Loucy (cell line): Measurements from ENCODE around the gene WDR1.

ENCODE experiments used
- EZH2phosphoT487 ChIP-seq: fragments of 200-600 bp; IDR thresholded peaks from 2 replicates; pipeline ENCODE4 v1.6.1; 2018; ENCODE audit warnings: antibody characterized with exemption, mild to moderate bottlenecking, moderate library complexity, borderline replicate concordance
- TF ChIP-seq, protein P1 (sequence below): fragments of 200-600 bp; sonication (generic); conservative IDR thresholded peaks from 2 replicates; pipeline ENCODE4 v1.5.1; 2014; ENCODE audit warnings: mild to moderate bottlenecking, antibody characterized with exemption, low read length

DNA sequence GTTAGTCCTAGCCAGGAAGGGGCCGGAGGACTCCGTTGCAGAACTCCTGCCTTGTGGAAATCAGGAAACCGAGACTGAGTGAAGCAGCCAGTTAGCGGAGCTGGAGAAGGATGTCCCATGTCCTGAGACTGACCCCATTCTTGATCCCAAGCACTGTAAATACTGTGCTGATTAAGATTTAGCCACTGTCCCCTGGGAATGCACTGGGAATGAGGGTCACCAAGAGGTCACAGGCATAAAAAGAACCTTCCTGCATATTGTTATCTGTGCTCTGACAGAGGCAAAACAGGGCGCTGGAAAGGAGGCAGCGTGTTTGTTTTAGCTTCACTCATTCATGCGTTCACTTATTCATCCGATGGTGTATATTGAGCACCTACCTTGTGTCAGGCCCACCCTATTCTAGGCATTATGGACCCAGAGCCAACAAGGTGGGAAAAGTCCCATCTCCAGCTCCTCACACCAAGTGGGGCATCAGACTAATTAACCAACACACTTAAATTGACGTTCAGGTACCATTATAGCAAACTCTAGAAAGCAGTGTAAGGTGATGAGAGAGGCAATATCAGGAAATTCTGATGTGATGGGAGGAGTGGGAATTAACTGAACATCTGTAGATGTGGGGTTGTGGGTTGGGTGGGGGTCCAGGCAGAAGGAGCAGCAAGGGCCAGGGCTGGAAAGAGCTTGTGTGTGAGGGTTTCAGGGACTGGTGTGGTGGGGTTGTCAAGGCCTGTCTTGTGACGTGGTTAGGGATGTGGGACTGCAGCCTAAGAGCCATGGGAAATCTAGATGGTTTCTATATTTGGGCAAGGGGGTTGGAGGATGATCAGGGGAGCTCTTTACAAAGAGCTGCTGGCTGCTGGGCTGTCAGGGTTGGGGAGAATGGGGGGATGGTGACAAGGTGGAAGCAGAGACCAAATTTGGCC lies 84.7 kb downstream of the WDR1 start:
- TF ChIP-seq, protein P1, sequence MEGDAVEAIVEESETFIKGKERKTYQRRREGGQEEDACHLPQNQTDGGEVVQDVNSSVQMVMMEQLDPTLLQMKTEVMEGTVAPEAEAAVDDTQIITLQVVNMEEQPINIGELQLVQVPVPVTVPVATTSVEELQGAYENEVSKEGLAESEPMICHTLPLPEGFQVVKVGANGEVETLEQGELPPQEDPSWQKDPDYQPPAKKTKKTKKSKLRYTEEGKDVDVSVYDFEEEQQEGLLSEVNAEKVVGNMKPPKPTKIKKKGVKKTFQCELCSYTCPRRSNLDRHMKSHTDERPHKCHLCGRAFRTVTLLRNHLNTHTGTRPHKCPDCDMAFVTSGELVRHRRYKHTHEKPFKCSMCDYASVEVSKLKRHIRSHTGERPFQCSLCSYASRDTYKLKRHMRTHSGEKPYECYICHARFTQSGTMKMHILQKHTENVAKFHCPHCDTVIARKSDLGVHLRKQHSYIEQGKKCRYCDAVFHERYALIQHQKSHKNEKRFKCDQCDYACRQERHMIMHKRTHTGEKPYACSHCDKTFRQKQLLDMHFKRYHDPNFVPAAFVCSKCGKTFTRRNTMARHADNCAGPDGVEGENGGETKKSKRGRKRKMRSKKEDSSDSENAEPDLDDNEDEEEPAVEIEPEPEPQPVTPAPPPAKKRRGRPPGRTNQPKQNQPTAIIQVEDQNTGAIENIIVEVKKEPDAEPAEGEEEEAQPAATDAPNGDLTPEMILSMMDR, result no peak
- no peak for TF ChIP-seq EZH2phosphoT487
